NCI-H345 (cell line): ENCODE results near the gene VMP1.
"Not testable (repeated sequence)": the region's sequence is repeated elsewhere in the genome, so short reads cannot be mapped to it uniquely, and the experiment has no call there.

Experiments used
- DNase-seq: peaks from one replicate; lab custom pipeline; 2025; lab: John Stamatoyannopoulos, UW

VMP1 gene

GRCh38 chr17:59841091-59841881 lies 133.8 kb downstream of the VMP1 start:
- DNase-seq: not testable (repeated sequence)

GRCh38 chr17:59841882-59842263 lies 134.4 kb downstream of the VMP1 start:
- DNase-seq: not testable (repeated sequence)

DNA sequence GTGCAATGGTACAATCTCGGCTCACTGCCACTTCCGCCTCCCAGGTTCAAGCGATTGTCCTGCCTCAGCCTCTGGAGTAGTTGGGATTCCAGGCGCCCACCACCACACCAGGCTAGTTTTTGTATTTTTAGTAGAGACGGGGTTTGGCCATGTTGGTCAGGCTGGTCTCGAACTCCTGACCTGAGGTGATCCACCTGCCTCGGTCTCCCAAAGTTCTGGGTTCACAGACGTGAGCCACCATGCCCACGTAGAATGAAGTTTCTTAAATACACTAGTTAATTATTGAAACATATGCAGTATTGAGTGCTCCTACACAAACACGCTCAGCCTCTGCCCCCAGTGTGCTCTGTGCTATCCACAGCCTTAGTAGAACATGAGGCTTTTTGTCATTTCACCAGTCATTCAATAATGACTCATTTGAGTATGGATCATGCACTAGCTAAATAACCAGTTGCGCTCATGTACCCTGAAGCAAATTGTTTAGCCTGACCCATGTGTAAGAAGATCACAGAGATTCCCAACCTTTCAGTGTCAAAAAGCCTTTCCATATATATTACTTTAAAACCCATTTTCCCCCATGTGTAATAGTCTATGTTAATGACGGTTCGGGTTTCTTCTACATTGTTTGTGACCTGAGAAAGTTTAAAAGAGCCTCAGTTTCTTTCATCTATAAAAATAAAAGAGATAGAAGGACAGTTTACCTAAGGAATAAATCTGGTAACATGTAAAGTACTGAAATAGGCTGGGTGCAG lies 135.6 kb downstream of the VMP1 start:
- DNase-seq: no peak

- DNase-seq: no peak
These were observed 137.6 kb downstream of the VMP1 start for GRCh38 chr17:59844884-59845594.

DNA sequence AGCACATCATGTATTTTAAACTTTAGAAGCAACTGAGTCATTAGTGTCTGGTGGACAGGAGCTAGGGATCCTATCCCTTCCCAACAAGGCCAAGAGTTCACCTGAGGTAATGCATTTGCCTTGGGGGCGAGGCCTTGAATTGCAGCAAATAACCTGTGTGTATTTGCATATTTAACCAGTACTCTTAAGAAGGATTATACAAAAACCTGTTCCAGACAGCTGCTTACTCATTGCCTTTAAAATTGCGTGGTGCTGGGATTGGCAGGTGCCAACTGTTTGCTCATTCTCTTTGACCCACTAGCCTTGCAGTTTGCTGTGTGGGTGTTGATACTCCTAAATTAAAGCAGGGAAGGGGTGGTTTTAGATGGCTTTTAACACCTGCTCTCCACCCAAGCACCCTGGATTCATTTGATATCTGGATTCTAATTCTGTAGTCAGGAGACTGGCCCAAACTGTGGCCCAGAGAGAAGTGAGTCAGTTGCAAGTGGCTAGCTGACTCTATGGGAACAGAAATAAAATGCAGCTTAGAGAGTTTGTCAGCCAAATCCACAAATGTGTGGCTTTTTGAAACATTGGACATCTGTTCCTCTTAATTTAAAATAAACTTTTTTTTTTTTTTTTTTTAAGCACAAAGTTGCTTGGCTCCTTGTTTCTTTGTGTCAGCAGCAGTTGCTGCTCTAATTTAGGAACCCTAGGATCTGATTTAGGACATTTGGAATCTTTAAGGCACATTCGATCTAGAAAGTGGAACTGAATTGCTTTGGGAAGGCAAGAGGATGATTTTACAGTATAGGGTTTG lies 138.3 kb downstream of the VMP1 start:
- DNase-seq: peak; percentile 85

GRCh38 chr17:59846394-59847165 lies 139.1 kb downstream of the VMP1 start:
- peak; percentile 54 for DNase-seq

- DNase-seq: no peak
These were observed 140.9 kb downstream of the VMP1 start for GRCh38 chr17:59848385-59848668.

DNA sequence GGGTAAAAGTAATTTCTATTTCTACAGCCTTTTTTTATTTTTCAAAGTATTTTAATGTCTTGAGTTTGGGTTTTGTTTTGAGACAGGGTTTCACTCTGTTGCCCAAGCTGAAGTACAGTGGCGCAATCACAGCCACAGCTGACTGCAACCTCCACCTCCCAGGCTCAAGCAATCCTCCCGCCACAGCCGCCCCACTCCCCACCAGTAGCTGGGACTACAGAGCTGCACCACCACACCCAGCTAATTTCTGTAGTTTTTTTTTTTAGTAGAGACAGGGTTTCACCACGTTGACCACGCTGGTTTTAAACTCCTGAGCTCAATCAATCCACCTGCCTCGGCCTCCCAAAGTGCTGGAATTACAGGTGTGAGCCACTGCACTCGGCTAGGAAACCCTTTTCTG lies 141.3 kb downstream of the VMP1 start:
- DNase-seq: no peak

DNA sequence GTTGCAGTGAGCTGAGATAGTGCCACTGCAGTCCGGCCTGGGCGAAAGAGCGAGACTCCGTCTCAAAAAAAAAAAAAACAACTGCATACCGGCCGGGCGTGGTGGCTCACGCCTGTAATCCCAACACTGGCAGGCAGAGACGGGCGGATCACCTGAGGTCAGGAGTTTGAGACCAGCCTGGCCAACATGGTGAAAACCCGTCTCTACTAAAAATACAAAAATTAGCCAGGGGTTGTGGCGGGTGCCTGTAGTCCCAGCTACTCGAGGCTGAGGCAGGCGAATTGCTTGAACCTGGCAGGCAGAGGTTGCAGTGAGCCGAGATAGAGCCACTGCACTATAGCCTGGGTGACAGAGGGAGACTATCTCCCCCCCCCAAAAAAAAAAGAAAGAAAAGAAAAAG lies 142.9 kb downstream of the VMP1 start:
- not testable (repeated sequence) for DNase-seq

DNA sequence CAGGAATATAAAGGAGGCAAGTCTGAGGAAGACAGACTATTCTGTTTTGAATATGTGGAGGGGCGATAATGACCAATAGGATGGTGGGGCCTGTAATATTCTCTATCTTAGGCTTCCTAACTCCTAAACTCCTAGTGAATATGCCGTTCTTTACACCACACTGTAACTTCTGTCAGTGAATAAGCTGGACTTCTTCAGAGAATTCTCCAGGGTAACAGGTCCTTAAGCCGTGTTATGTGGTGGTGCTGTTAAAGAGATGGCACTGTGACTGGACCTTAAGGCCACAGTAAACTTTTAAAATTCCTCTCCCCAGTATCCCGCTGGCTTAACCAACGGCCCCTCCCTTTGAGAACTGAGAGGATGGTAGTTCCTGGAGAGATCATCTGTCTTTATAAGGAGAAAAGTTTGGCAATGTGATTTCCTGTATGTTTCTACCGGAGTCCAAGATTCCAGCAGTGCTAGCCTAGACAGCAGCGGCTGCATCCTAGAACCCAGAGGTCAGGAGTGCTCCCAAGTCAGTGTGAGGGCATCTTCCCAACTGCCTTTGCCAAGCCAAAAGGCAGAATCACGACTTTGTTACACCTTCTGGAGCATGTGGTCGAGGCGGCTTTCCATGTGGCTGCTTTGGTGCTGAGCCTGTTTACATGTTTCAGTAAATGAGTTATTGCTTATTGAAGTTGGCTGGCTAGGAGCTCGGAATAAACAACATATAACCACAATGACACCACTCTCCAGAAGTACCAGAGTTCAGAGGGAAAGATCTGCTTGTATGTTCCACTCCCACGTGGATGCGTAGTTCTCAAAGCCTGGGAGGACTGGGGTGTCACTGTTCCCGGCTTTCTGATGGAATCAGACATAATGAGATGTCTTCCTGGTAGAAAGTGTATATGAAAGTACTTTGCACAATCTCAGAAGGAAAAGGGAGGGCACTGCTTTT lies 144.3 kb downstream of the VMP1 start:
- DNase-seq: no peak

GRCh38 chr17:59852847-59853167 lies 145.4 kb downstream of the VMP1 start:
- DNase-seq: not testable (repeated sequence)

- peak; percentile 12 for DNase-seq
These were observed 145.9 kb downstream of the VMP1 start for GRCh38 chr17:59853168-59853918.

GRCh38 chr17:59853919-59854729 lies 146.7 kb downstream of the VMP1 start:
- not testable (repeated sequence) for DNase-seq

- DNase-seq: no peak
These were observed 149.7 kb downstream of the VMP1 start for GRCh38 chr17:59856859-59857794.

DNA sequence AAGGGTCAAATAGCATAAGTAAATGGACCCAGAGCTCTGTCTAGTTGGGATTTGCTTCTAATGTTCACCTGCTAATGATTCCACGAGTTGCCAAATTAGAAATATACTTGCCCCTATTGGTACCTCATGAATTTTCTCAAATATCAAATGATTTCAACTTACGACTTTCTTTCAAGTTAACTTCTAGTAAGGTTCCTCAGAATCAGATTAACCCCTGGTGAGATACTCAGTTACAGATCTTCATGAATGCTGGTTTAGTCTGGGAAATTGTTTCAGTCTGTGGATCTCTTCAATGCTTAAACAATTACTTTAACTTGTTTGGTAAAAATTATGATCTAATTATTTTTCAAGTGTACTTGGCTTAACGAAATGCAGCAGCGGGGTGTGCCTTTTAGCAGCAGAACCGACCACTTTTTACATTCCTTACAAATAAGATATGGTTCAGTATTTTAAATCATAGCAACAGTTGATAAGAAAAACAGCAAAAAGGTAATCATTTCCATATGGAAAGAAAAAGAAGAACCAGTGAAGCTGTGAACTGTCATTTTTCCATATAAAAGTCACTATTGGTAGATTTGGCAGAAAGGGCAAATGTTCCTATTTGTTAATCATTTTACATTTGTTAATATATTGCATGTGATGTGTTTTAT lies 150.8 kb downstream of the VMP1 start:
- no peak for DNase-seq

DNA sequence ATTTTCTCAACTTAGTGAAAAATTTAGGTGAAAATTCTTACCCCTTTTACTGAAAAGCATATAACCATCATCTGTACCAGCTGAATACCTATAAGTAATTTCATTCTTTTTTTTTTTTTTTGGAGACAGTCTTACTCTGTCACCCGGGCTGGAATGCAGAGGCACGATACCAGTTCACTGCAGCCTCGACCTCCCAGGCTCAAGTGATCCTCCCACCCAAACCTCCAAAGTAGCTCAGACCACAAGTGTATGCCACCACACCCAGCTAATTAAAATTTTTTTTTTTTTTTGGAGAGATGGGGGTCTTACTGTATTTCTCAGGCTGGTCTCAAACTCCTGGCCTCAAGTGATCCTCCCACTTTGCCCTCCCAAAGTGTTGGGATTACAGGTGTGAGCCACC lies 151.5 kb downstream of the VMP1 start:
- no peak for DNase-seq

- no peak for DNase-seq
These were observed 152.1 kb downstream of the VMP1 start for GRCh38 chr17:59859444-59860025.
